Neural progenitor cell (in vitro differentiated cells): ENCODE measurements around the gene KIRREL3.

ENCODE experiments used
- CTCF ChIP-seq: fragments of 200-600 bp; sonication (generic); IDR thresholded peaks from 2 replicates; pipeline ENCODE4 v1.5.1; 2017; ENCODE audit warnings: antibody characterized with exemption, mild to moderate bottlenecking
- EZH2 ChIP-seq: fragments of 200-600 bp; sonication (generic); IDR thresholded peaks from 2 replicates; pipeline ENCODE4 v1.6.1; 2017; ENCODE audit warnings: antibody characterized with exemption, mild to moderate bottlenecking, moderate library complexity
- EZH2phosphoT487 ChIP-seq: fragments of 200-600 bp; sonication (generic); IDR thresholded peaks from 2 replicates; pipeline ENCODE4 v1.6.1; 2017; ENCODE audit warnings: antibody characterized with exemption

- no peak for TF ChIP-seq CTCF
- no peak for TF ChIP-seq EZH2
- no peak for TF ChIP-seq EZH2phosphoT487
Measured at GRCh38 chr11:126914941-126915340, 85.6 kb downstream of the KIRREL3 start.
